ENCODE measurements around the gene ZNF619.

DNA sequence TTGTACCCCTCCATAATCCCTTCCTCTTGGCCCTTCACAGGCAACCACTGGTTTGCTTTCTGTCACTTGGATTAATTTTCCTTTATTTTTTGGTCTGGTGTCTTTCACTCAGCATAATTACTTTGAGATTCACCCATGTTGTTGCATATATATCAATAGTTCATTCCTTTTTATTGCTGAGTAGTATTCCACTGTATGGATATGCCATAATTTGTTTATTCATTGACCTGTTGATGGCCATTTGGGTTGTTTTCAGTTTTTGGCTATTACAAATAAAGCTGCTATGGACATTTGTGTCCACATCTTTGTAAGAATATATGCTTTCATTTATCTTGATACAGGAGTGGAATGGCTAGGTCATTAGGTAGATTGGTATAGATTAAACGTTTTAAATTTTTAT, 41.9 kb downstream of the ZNF619 start:
- TF ChIP-seq, protein P1, sequence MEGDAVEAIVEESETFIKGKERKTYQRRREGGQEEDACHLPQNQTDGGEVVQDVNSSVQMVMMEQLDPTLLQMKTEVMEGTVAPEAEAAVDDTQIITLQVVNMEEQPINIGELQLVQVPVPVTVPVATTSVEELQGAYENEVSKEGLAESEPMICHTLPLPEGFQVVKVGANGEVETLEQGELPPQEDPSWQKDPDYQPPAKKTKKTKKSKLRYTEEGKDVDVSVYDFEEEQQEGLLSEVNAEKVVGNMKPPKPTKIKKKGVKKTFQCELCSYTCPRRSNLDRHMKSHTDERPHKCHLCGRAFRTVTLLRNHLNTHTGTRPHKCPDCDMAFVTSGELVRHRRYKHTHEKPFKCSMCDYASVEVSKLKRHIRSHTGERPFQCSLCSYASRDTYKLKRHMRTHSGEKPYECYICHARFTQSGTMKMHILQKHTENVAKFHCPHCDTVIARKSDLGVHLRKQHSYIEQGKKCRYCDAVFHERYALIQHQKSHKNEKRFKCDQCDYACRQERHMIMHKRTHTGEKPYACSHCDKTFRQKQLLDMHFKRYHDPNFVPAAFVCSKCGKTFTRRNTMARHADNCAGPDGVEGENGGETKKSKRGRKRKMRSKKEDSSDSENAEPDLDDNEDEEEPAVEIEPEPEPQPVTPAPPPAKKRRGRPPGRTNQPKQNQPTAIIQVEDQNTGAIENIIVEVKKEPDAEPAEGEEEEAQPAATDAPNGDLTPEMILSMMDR (IDR thresholded peaks at IDR 0.05): no peak
- TF ChIP-seq POLR2A (IDR thresholded peaks at IDR 0.05): no peak
- TF ChIP-seq EP300 (IDR thresholded peaks at IDR 0.05): no peak

All from tibial nerve (tissue), 4 donors.